ENCODE data around the gene RCOR1. TPM values are rescaled to one million over a fixed set of nuclear protein-coding genes. Genes with fewer than 3 reads are reported as not detected.

The RCOR1 gene
- polyA plus RNA-seq, 1 donor from 2014 or later, result 10.4 TPM

GRCh38 chr14:102663440-102663839 is 71.0 kb downstream of the RCOR1 start:
- H3K9me2 ChIP-seq (ENCODE audit: insufficient read depth, low read length), result no peaks in the 10 kb centered on the region
- H3K9me3 ChIP-seq (ENCODE audit: low read length), result no peaks in the 10 kb centered on the region
- no peaks in the 10 kb centered on the region for H3F3A ChIP-seq (ENCODE audit: insufficient read depth, low read length, poor library complexity, severe bottlenecking)
- H4K20me1 ChIP-seq (ENCODE audit: insufficient read depth), result no peaks in the 10 kb centered on the region
- no peaks in the 10 kb centered on the region for H3K27me3 ChIP-seq (ENCODE audit: insufficient read depth, low read depth, low read length)
- no peak overlapping the region for H3K4me3 ChIP-seq (ENCODE audit: low read length)
- no peak for TF ChIP-seq REST (IDR thresholded peaks at IDR 0.05; ENCODE audit: borderline replicate concordance)
- TF ChIP-seq POLR2AphosphoS5 (IDR thresholded peaks at IDR 0.05), result no peak
- no peak for TF ChIP-seq MXI1 (conservative IDR thresholded peaks at IDR 0.05; ENCODE audit: poor library complexity, severe bottlenecking)
- no peak for TF ChIP-seq TAF1 (IDR thresholded peaks at IDR 0.05; ENCODE audit: low read depth)
- TF ChIP-seq RAD21 (conservative IDR thresholded peaks at IDR 0.05), result no peak
- TF ChIP-seq EP300 (conservative IDR thresholded peaks at IDR 0.05; ENCODE audit: poor library complexity, severe bottlenecking), result no peak
- TF ChIP-seq SMC3 (conservative IDR thresholded peaks at IDR 0.05; ENCODE audit: poor library complexity), result no peak
- no peak for TF ChIP-seq CTCF (IDR thresholded peaks at IDR 0.05; ENCODE audit: poor library complexity, severe bottlenecking)
- TF ChIP-seq EZH2 (IDR thresholded peaks at IDR 0.05; ENCODE audit: borderline replicate concordance, insufficient read depth, low read length, poor library complexity, severe bottlenecking), result no peak
- H3K9ac ChIP-seq (ENCODE audit: low read length), result no peak overlapping the region
- H3K4me2 ChIP-seq (ENCODE audit: low read length), result no peak overlapping the region
- H2AFZ ChIP-seq (ENCODE audit: low read depth, low read length), result no peak overlapping the region
- no peak overlapping the region for H3K27ac ChIP-seq (ENCODE audit: low read length)
- H3K36me3 ChIP-seq (ENCODE audit: insufficient read depth, low read length), result no peaks in the 10 kb centered on the region
- peaks cover 8% of the 10 kb centered on the region for H3K79me2 ChIP-seq (replicated peaks; ENCODE audit: insufficient read depth, low read length)

GRCh38 chr14:102665621-102666020 is 73.2 kb downstream of the RCOR1 start:
- no peak overlapping the region for H3K4me2 ChIP-seq (ENCODE audit: low read length)
- no peaks in the 10 kb centered on the region for H3K36me3 ChIP-seq (ENCODE audit: insufficient read depth, low read length)
- no peaks in the 10 kb centered on the region for H3F3A ChIP-seq (ENCODE audit: insufficient read depth, low read length, poor library complexity, severe bottlenecking)
- H3K9me3 ChIP-seq (ENCODE audit: low read length), result no peaks in the 10 kb centered on the region
- TF ChIP-seq SMC3 (conservative IDR thresholded peaks at IDR 0.05; ENCODE audit: poor library complexity) (no peak), RAD21 (conservative IDR thresholded peaks at IDR 0.05) (no peak), POLR2AphosphoS5 (IDR thresholded peaks at IDR 0.05) (no peak), EP300 (conservative IDR thresholded peaks at IDR 0.05; ENCODE audit: poor library complexity, severe bottlenecking) (no peak), REST (IDR thresholded peaks at IDR 0.05; ENCODE audit: borderline replicate concordance) (no peak), EZH2 (IDR thresholded peaks at IDR 0.05; ENCODE audit: borderline replicate concordance, insufficient read depth, low read length, poor library complexity, severe bottlenecking) (no peak), MXI1 (conservative IDR thresholded peaks at IDR 0.05; ENCODE audit: poor library complexity, severe bottlenecking) (no peak), CTCF (IDR thresholded peaks at IDR 0.05; ENCODE audit: poor library complexity, severe bottlenecking) (no peak), TAF1 (IDR thresholded peaks at IDR 0.05; ENCODE audit: low read depth) (no peak)
- H2AFZ ChIP-seq (ENCODE audit: low read depth, low read length), result no peak overlapping the region
- no peak overlapping the region for H3K9ac ChIP-seq (ENCODE audit: low read length)
- H3K79me2 ChIP-seq (replicated peaks; ENCODE audit: insufficient read depth, low read length), result no peaks in the 10 kb centered on the region
- H3K27ac ChIP-seq (ENCODE audit: low read length), result no peak overlapping the region
- no peaks in the 10 kb centered on the region for H3K9me2 ChIP-seq (ENCODE audit: insufficient read depth, low read length)
- no peak overlapping the region for H3K4me3 ChIP-seq (ENCODE audit: low read length)
- no peaks in the 10 kb centered on the region for H3K27me3 ChIP-seq (ENCODE audit: insufficient read depth, low read depth, low read length)
- H4K20me1 ChIP-seq (ENCODE audit: insufficient read depth), result no peaks in the 10 kb centered on the region

Measured in neural cell (in vitro differentiated cells).